H7 (cell line): ENCODE results near the gene KRT5. TPM values are rescaled to one million over a fixed set of nuclear protein-coding genes. Genes with fewer than 3 reads are reported as not detected.
A peak's percentile ranks its signal among the peaks of the same experiment; 100 is the strongest.

ENCODE experiments used
- DNase-seq: peaks from one replicate; pipeline ENCODE4 v3.0.0; 2012
- H3K27me3 ChIP-seq: 2 replicates; pipeline ENCODE4 v1.6.0; 2011; ENCODE audit warnings: mild to moderate bottlenecking, low read length; ENCODE audit not compliant: control insufficient read depth, insufficient read depth
- H3K36me3 ChIP-seq: replicated peaks from 2 replicates; pipeline ENCODE4 v1.5.1; 2011; ENCODE audit warnings: low read length; ENCODE audit not compliant: control insufficient read depth, insufficient read depth
- H3K4me3 ChIP-seq: 2 replicates; pipeline ENCODE4 v1.5.1; 2011; ENCODE audit warnings: low read depth, mild to moderate bottlenecking, control low read depth, low read length, moderate library complexity; ENCODE audit not compliant: insufficient read depth
- total RNA-seq: library from RNA; depleted of rRNA; stranded (reverse); fragments of >200 nt; shearing (Covaris generic); gene quantifications from 2 replicates; pipeline ENCODE4 v1.2.3, GENCODE V29; 2014; rRNA removed

Gene KRT5
- not detected in 2 replicates for total RNA-seq

- Histone ChIP-seq H3K4me3 (no peak within 1 kb of the TSS), H3K27me3 (no peaks in the 10 kb centered on the region), H3K36me3 (no peaks in the 10 kb centered on the region)
- peak; percentile 15 for DNase-seq
These were observed at the start of gene KRT5 for GRCh38 chr12:52519826-52520662. Gene KRT5 (minus strand): TSS chr12:52520394. CDS start chr12:52520296, 98 bp downstream.

- no peak for DNase-seq
- no peaks in the 10 kb centered on the region for H3K36me3 ChIP-seq
- no peak overlapping the region for H3K4me3 ChIP-seq
- H3K27me3 ChIP-seq = no peaks in the 10 kb centered on the region
These were observed 47.9 kb upstream of the KRT5 start for GRCh38 chr12:52568111-52568510.

- Histone ChIP-seq H3K36me3 (no peaks in the 10 kb centered on the region), H3K27me3 (no peaks in the 10 kb centered on the region), H3K4me3 (no peak overlapping the region)
- DNase-seq = no peak
These were observed 46.7 kb upstream of the KRT5 start for GRCh38 chr12:52566847-52567291.

GRCh38 chr12:52564582-52564981 lies 44.4 kb upstream of the KRT5 start:
- H3K4me3 ChIP-seq = no peak overlapping the region
- no peaks in the 10 kb centered on the region for H3K27me3 ChIP-seq
- DNase-seq = no peak
- H3K36me3 ChIP-seq = no peaks in the 10 kb centered on the region

- no peak overlapping the region for H3K4me3 ChIP-seq
- DNase-seq = peak; percentile 69
- no peaks in the 10 kb centered on the region for H3K36me3 ChIP-seq
- H3K27me3 ChIP-seq = no peaks in the 10 kb centered on the region
These were observed 41.8 kb upstream of the KRT5 start for GRCh38 chr12:52561880-52562449.

- Histone ChIP-seq H3K36me3 (no peaks in the 10 kb centered on the region), H3K4me3 (no peak overlapping the region), H3K27me3 (no peaks in the 10 kb centered on the region)
- DNase-seq = no peak
These were observed 39.8 kb upstream of the KRT5 start for GRCh38 chr12:52559979-52560378.

- Histone ChIP-seq H3K4me3 (no peak overlapping the region), H3K36me3 (no peaks in the 10 kb centered on the region), H3K27me3 (no peaks in the 10 kb centered on the region)
- no peak for DNase-seq
These were observed 38.7 kb upstream of the KRT5 start for GRCh38 chr12:52558781-52559445.

- DNase-seq = no peak
- no peaks in the 10 kb centered on the region for H3K36me3 ChIP-seq
These were observed 37.3 kb upstream of the KRT5 start for GRCh38 chr12:52557476-52557875.

GRCh38 chr12:52555577-52555976 lies 35.4 kb upstream of the KRT5 start:
- no peaks in the 10 kb centered on the region for H3K36me3 ChIP-seq
- no peaks in the 10 kb centered on the region for H3K27me3 ChIP-seq
- DNase-seq = no peak
- H3K4me3 ChIP-seq = no peak overlapping the region

More at GRCh38 chr12:52557476-52557875, 37.3 kb upstream of the KRT5 start:
- Histone ChIP-seq H3K27me3 (no peaks in the 10 kb centered on the region), H3K4me3 (no peak overlapping the region)

- Histone ChIP-seq H3K36me3 (no peaks in the 10 kb centered on the region), H3K27me3 (no peaks in the 10 kb centered on the region), H3K4me3 (no peak within 1 kb of the TSS)
- no peak for DNase-seq
These were observed 32.5 kb upstream of the KRT5 start, which contains the start of gene KRT71 for GRCh38 chr12:52552681-52553195. Gene KRT71 (minus strand): TSS chr12:52553145. CDS start chr12:52553077, 68 bp downstream.

- DNase-seq = no peak
These were observed 31.9 kb upstream of the KRT5 start for GRCh38 chr12:52552055-52552454.

GRCh38 chr12:52551216-52551865 lies 31.1 kb upstream of the KRT5 start:
- Histone ChIP-seq H3K4me3 (no peak overlapping the region), H3K27me3 (no peaks in the 10 kb centered on the region), H3K36me3 (no peaks in the 10 kb centered on the region)
- DNase-seq = no peak

More at GRCh38 chr12:52552055-52552454, 31.9 kb upstream of the KRT5 start:
- Histone ChIP-seq H3K27me3 (no peaks in the 10 kb centered on the region), H3K36me3 (no peaks in the 10 kb centered on the region), H3K4me3 (no peak overlapping the region)

GRCh38 chr12:52546126-52546525 lies 25.9 kb upstream of the KRT5 start:
- Histone ChIP-seq H3K4me3 (no peak overlapping the region), H3K27me3 (no peaks in the 10 kb centered on the region), H3K36me3 (no peaks in the 10 kb centered on the region)
- peak; percentile 78 for DNase-seq
